Eye (tissue), 1 donor: ENCODE data around the gene RXRA.

Source experiments
- DNase-seq: peaks from one replicate; pipeline ENCODE4 v3.0.0-alpha.2; 2015

The RXRA gene

GRCh38 chr9:134313470-134313869 lies 12.8 kb upstream of the RXRA start:
- DNase-seq: no peak

DNA sequence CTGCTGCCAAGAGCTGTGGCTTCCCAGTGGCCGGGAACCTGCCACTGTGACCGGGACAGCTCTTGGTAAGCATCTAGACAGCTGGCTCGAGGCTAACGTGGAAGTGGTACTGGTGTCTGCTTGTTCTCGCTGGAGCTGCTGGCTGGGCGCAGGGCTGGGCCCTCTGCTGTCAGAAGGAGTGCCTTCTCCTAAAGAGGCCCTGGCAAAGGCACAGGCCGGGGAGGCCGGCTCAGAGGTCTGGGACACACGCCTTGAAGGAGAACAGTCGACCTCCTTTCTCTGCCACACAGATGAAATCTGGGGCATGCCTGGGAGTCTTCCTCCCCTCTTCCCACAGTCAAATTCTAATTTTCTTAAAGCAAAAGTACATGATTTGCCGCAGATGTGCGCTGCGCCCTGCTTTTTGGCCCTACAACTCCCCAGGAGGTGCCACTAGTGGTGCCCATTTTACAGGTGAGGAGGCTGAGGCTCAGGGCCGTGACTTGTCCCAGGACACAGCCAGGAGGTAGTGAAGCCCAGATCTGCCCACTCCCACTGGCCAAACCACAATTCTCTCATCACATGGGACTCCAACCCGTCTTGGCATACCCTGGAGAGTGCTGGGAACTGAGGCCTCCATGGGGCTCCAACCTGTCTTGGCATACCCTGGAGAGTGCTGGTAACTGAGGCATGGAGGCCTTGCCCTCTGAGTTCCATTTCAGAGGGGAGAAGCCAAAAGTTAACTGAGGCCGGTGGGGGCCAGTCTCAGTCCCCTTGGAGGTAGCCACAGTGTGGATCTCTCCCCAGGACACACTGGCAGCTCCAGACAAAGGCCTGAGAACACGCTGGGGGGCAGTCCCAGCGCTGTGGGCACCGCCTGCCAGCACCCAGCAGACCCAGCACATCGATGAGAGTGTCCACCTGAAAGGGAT lies 12.0 kb upstream of the RXRA start:
- DNase-seq: no peak

- no peak for DNase-seq
Measured at GRCh38 chr9:134314950-134315715, 11.1 kb upstream of the RXRA start.

DNA sequence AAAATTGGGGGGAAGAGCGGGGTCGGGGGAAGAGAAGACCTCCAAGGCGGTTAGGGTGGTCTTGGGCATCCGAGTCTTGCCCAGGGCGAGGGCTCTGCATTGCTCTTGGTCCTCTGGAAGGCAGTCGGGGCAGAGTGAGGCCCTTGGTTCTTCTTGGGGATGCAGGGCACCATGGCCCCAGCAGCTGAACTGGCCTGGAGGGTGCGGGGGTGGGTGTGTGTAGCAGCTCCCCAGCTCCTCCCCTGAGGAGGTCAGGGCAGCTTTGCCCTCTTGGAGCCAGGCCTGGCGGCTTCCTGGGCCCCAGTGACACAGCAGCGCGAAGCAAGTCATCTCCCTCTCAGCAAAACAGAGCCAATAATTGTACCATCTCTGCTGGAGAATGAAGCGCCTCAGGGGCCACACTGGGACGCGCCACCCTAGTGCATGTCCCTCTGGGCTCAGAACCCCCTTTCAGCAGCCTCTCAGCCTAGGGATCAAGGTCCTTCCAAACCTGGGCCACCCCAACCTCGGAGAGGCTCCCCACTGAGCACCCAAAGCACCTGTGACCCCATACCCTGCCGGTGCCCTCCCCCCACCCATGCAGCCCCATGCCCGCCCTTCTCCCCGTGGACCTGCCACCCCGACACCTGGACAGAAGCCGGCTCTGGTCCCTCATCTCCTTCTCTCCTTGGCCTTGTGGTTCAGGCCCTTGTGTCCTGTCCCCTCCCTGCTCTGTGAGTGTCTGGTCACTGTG lies 10.4 kb upstream of the RXRA start:
- DNase-seq: no peak

- DNase-seq: no peak
Measured at GRCh38 chr9:134316449-134317160, 9.7 kb upstream of the RXRA start.

DNA sequence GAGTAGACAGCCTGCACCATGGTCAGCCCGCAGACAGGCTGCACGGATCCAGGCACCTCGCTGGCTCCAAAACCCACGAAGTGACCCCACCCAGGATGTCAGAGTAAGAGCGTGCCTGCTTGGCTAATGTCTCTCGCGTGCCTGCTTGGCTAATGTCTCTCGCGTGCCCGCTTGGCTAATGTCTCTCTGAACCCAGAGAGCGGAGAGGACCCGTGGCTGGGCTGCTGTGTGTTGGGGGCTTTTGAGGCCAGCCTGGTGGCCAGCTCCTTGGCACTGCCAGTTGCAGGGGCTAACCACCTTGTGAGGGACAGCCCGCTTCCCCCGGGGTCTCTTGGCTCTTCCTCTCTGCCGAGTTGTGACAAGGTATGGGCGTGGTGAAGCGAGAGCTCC lies 8.9 kb upstream of the RXRA start:
- DNase-seq: no peak

DNA sequence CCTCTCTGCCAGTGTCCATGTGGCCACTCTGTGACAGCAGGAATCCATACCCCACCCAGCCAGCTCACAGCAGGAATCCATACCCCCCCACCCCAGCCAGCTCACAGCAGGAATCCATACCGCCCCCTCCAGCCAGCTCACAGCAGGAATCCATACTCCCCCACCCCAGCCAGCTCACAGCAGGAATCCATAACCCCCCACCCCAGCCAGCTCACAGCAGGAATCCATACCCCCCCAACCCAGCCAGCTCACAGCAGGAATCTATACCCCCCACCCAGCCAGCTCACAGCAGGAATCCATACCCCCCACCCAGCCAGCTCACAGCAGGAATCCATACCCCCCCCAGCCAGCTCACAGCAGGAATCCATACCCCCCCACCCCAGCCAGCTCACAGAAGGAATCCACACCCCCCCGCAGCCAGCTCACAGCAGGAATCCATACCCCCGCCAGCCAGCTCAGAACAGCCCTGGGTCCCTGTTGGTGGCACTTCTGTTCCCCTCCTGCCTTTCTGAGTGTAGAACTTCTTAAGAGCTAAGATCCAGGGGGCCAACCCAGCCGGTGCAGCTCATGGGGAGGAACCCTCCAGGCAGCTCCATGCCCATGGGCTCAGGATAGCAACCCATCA lies 8.4 kb upstream of the RXRA start:
- DNase-seq: no peak

DNA sequence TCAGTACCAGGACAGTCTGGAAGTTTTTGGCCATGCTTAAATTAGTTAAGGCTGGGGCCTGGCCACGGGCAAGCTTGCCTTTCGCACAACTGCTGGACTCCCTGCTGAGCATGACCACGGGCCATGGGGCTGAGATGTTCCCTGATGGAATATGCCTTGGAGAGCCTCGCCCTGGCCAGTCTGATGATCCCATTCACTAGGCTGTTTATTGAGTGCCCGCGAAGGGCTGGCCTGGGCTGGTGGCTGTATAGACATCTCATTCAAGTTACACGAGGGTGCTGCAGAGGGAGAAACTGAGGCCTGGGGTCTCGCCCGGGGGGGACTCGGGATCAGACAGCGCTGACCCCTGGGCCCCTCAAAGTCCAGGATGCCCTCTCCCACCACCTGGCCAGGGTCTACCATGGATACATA lies 7.8 kb upstream of the RXRA start:
- no peak for DNase-seq

DNA sequence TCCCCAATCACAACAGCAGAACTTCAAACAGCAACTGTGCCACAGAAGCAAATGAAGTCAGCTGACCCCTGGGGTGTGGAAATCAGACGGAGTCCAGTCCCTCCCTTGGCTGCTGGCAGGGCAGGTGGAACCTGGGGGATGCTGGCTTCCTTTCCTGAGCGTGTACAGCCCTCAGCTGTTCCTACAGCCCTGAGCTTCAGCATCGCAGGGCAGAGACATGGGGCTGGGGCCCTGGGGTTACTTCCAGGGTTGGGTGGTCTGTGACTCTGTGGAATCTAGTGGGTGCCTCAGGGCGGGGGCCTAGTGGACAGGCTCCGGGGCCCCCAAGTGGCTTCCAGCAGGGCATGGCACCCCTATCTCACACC lies 7.3 kb upstream of the RXRA start:
- DNase-seq: no peak

DNA sequence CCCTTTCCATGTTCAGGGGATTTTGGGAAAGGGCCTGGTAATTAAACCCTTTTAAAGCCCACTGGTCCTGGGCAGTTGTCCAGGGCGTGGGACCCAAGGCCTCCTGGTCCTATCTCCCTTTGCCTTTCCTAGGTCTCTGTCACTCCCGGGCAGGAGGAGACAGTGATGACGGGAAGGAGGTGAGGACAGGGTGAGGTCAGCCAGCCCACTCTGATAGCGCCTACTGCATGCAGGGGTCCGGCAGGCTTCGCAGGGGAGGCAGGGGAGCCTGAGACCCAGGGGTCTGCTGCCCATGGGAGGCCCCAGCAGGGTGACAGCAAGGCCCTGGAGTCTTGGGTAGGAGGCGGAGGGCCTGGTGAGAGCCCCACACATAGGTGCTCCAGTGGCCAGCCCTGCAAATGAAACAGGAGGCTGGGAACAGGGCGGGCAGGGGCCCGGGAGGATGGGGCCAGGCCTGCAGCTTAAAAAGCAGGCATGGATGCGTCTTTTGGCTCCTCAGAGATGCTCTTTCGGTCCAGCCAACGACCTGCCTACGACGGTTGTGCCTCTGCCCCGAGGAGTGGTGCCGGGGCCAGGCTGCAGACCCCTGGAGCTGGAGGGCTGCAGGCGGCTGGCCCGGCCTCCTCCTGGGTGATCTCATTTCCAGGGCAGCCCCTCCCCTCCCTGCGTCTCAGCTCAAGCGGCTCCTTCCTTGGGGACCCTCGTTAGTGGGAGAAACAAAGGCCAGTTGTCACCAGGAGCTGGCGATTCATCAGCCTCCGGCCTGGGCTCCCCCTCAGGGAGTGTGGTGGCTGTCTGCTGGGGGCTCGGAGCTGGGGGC lies 6.7 kb upstream of the RXRA start:
- DNase-seq: peak; percentile 90

- peak; percentile 77 for DNase-seq
Measured at GRCh38 chr9:134320126-134320867, 6.0 kb upstream of the RXRA start.

DNA sequence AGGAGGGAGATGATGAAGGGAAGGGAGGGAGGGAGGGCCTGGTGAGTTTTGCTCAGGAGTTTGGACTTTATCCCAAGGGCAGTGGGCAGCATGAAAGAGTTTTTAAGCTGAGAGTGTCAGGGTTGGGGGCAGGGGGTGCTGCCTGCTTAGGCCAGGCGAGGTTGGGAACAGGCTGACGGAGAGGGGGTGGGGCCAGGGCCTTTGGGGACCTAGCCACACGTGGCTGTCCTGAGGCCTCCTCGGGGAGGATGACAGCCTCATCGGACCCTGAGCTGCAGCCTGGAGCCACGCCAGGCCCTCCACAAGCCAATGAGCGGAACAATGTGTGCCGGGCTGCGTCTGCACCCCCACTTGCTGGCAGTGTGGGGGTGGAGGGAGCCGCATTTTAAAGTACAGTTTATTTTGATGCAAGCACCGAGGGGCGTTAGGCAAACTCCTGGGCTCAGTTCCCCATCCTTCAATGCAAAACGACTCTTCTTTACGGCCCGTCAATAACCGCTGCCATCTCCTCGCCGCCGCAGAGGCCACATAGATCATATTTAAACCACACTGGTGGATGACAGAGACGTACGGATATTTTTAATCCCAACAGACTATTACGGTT lies 5.3 kb upstream of the RXRA start:
- no peak for DNase-seq

DNA sequence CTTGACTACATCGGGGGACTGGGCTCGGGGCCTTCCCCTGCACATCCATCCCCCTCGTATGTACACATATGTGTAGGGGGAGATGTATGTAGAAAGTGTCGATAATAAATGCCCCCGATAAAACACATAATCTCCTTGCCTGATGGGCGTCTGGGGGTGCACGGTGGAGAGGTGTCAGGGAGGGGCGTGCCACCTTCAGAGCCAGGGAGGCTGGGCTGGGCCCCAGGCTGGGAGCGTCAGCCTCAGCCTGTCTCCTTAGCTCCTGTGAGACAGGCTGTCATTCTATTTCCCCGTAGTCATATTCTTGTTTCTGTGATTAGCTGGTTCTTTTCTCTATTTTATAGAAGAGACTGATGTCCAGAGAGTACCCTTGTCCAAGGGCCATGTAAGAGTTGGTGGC lies 4.7 kb upstream of the RXRA start:
- DNase-seq: no peak

DNA sequence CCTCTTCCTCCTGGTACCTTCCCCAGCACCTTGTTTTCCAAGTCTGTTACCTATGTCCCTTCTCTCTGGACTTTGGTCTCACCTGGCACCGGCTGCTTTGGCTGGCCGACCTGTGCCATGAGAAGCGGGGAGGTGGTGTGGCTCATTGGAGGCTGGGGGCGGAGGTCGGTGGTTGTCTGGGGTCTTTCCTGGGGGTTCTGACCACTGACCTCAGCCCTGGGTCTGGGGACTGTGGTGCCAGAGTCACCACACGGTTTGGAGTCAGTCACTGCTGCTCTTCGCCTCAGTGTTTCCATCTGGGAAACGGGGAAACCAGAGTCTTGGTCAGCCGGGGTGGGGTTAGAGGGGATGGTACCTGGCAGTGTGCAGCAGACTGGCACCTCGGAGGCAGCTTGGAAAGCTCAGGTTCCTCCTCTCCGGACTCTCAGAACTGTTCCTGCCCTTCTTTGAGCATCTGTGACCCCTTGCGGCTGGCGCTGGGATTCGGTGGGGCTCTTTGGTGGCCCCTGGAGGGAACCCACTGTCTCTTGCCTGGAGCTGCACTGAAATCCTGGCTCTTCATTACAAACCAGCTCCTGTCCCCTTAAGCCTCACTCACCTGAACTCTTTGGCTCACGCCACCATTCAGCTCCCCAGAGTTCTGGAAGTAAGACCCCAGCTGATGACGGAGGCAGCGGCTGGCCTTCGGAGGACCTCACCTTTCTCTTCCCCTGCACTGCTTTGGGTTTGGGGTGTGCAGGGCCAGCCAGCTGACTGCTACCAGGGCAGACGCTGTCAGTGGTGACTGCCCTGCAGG lies 4.1 kb upstream of the RXRA start:
- DNase-seq: no peak

- DNase-seq: no peak
Measured at GRCh38 chr9:134322781-134323241, 3.4 kb upstream of the RXRA start.

- DNase-seq: no peak
Measured at GRCh38 chr9:134323741-134324358, 2.4 kb upstream of the RXRA start.

DNA sequence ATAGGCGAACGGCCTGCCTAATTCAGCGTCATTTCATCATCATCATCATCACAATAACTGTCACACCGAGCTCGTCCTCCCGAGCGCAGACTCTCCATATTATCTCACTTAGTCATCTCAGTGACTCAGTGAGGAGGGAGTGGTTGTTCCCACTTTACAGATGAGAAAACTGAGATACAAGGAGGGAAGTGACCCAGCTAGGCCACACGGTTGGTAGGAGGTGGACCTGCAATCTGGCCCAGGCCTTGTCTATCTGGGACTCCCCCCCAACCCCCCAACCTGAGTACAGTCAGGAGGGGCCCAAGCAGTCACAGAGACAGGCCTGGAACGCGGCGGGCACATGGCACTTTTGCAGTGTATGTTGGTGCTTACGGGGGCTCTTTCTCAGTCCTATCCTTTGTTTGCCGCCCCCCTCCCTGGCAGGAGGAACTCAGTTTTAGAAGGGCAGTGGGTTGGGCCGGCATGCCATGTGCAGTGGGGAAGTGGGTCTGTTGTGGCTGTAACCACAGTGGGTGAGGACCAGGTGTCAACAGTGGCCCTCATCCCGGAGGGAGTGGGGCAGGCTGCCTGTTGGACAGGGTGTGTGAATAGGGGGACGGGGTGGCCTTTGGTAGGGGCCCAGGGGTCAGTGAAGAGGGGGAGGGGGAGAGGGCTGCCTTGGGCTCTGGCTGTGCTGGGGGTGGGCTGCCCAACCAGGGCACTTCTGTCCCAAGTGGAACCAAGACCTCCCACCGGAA lies 1.7 kb upstream of the RXRA start:
- no peak for DNase-seq
